ENCODE results near the gene USF3.

DNA sequence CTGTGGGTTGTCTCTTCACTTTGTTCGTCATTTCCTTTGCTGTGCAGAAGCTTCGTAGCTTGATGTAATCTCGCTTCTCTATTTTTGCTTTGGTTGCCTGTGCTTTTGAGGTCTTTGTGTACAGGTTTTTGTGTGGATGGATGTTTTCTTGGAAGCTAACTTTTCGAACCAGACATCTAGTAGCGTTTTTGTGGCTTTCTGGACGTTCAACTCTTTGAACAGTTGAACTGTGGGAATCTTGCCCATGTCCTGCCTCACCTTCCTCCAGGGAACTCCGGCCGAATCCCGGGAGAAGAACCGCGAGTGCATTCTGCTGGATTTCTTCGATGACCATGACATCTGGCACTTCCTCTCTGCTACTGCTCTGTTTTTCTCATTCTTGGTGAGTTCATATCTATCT lies 70.6 kb downstream of the USF3 start:
- TF ChIP-seq, protein P1, sequence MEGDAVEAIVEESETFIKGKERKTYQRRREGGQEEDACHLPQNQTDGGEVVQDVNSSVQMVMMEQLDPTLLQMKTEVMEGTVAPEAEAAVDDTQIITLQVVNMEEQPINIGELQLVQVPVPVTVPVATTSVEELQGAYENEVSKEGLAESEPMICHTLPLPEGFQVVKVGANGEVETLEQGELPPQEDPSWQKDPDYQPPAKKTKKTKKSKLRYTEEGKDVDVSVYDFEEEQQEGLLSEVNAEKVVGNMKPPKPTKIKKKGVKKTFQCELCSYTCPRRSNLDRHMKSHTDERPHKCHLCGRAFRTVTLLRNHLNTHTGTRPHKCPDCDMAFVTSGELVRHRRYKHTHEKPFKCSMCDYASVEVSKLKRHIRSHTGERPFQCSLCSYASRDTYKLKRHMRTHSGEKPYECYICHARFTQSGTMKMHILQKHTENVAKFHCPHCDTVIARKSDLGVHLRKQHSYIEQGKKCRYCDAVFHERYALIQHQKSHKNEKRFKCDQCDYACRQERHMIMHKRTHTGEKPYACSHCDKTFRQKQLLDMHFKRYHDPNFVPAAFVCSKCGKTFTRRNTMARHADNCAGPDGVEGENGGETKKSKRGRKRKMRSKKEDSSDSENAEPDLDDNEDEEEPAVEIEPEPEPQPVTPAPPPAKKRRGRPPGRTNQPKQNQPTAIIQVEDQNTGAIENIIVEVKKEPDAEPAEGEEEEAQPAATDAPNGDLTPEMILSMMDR (IDR thresholded peaks at IDR 0.05; ENCODE audit: poor library complexity, severe bottlenecking): no peak
- TF ChIP-seq EZH2 (IDR thresholded peaks at IDR 0.05; ENCODE audit: borderline replicate concordance, insufficient read depth, low read length, poor library complexity, severe bottlenecking) (no peak), POLR2AphosphoS5 (IDR thresholded peaks at IDR 0.05) (no peak)
- TF ChIP-seq, protein P2, sequence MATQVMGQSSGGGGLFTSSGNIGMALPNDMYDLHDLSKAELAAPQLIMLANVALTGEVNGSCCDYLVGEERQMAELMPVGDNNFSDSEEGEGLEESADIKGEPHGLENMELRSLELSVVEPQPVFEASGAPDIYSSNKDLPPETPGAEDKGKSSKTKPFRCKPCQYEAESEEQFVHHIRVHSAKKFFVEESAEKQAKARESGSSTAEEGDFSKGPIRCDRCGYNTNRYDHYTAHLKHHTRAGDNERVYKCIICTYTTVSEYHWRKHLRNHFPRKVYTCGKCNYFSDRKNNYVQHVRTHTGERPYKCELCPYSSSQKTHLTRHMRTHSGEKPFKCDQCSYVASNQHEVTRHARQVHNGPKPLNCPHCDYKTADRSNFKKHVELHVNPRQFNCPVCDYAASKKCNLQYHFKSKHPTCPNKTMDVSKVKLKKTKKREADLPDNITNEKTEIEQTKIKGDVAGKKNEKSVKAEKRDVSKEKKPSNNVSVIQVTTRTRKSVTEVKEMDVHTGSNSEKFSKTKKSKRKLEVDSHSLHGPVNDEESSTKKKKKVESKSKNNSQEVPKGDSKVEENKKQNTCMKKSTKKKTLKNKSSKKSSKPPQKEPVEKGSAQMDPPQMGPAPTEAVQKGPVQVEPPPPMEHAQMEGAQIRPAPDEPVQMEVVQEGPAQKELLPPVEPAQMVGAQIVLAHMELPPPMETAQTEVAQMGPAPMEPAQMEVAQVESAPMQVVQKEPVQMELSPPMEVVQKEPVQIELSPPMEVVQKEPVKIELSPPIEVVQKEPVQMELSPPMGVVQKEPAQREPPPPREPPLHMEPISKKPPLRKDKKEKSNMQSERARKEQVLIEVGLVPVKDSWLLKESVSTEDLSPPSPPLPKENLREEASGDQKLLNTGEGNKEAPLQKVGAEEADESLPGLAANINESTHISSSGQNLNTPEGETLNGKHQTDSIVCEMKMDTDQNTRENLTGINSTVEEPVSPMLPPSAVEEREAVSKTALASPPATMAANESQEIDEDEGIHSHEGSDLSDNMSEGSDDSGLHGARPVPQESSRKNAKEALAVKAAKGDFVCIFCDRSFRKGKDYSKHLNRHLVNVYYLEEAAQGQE (IDR thresholded peaks at IDR 0.05; ENCODE audit: borderline replicate concordance): no peak

All from neural cell (in vitro differentiated cells).